ENCODE results near the gene TTLL7.

- TF ChIP-seq POLR2A (IDR thresholded peaks at IDR 0.05) (no peak), CTCF (IDR thresholded peaks at IDR 0.05) (no peak)
These were observed 141.8 kb downstream of the TTLL7 start for GRCh38 chr1:83857103-83857502.
